ENCODE measurements around the gene PDE4B. TPM values are rescaled to one million over a fixed set of nuclear protein-coding genes. Genes with fewer than 3 reads are reported as not detected.

Gene PDE4B
- total RNA-seq, 2 experiments from 2014 or later: 23.4 to 26.2 TPM

- CTCF ChIA-PET: no interaction called here
- no peaks in the 10 kb centered on the region for H3K9me3 Mint-ChIP-seq
- no peak for DNase-seq
- H3K27me3 Mint-ChIP-seq (ENCODE audit: low read depth): peaks cover 6% of the 10 kb centered on the region
- H3K4me1 Mint-ChIP-seq (ENCODE audit: low read depth): no peaks in the 10 kb centered on the region
- intact Hi-C loops (cut with micrococcal nuclease): no loop called here
- no peak overlapping the region for H3K27ac Mint-ChIP-seq
- H3K4me3 Mint-ChIP-seq: no peak overlapping the region
- no peaks in the 10 kb centered on the region for H3K36me3 Mint-ChIP-seq (ENCODE audit: low read depth)
These were observed 19.1 kb upstream of the PDE4B start for GRCh38 chr1:65773391-65774123.

GRCh38 chr1:65788762-65789161 lies 3.9 kb upstream of the PDE4B start:
- CTCF ChIA-PET: no interaction called here
- H3K36me3 Mint-ChIP-seq (ENCODE audit: low read depth): no peaks in the 10 kb centered on the region
- H3K4me3 Mint-ChIP-seq: no peak overlapping the region
- peaks cover 16% of the 10 kb centered on the region for H3K27me3 Mint-ChIP-seq (ENCODE audit: low read depth)
- intact Hi-C loops (cut with micrococcal nuclease): no loop called here
- no peaks in the 10 kb centered on the region for H3K4me1 Mint-ChIP-seq (ENCODE audit: low read depth)
- DNase-seq: no peak
- H3K9me3 Mint-ChIP-seq: peaks cover 7% of the 10 kb centered on the region
- no peak overlapping the region for H3K27ac Mint-ChIP-seq

- Mint-ChIP-seq H3K27me3 (ENCODE audit: low read depth) (peaks cover 31% of the 10 kb centered on the region), H3K36me3 (ENCODE audit: low read depth) (no peaks in the 10 kb centered on the region), H3K9me3 (peaks cover 7% of the 10 kb centered on the region), H3K4me1 (ENCODE audit: low read depth) (no peaks in the 10 kb centered on the region), H3K4me3 (no peak overlapping the region), H3K27ac (no peak overlapping the region)
- intact Hi-C loops (cut with micrococcal nuclease): no loop called here
- CTCF ChIA-PET: interaction anchor here (0.7 to 0.8 kb wide), 3 partner anchors 14 to 451 kb away, joined by 3 to 4 read pairs (median 3); no protein-coding TSS in a partner anchor
- DNase-seq: no peak
These were observed 1.3 kb upstream of the PDE4B start for GRCh38 chr1:65791396-65791795.

- no peaks in the 10 kb centered on the region for H3K36me3 Mint-ChIP-seq (ENCODE audit: low read depth)
- H3K4me1 Mint-ChIP-seq (ENCODE audit: low read depth): no peaks in the 10 kb centered on the region
- H3K27ac Mint-ChIP-seq: no peak overlapping the region
- H3K4me3 Mint-ChIP-seq: no peak overlapping the region
- peaks cover 31% of the 10 kb centered on the region for H3K27me3 Mint-ChIP-seq (ENCODE audit: low read depth)
- intact Hi-C loops (cut with micrococcal nuclease): loop anchor here (2.0 kb wide), 1 partner anchor 13 kb away; no protein-coding TSS in a partner anchor
- DNase-seq: no peak
- peaks cover 7% of the 10 kb centered on the region for H3K9me3 Mint-ChIP-seq
- CTCF ChIA-PET: interaction anchor here (0.7 to 0.8 kb wide), 3 partner anchors 15 to 450 kb away, joined by 3 to 4 read pairs (median 3); no protein-coding TSS in a partner anchor
These were observed 660 bp upstream of the PDE4B start for GRCh38 chr1:65791801-65792668.

GRCh38 chr1:65793359-65793732 lies 651 bp downstream of the PDE4B start:
- no peak overlapping the region for H3K27ac Mint-ChIP-seq
- peaks cover 7% of the 10 kb centered on the region for H3K9me3 Mint-ChIP-seq
- CTCF ChIA-PET: no interaction called here
- no peaks in the 10 kb centered on the region for H3K36me3 Mint-ChIP-seq (ENCODE audit: low read depth)
- H3K4me1 Mint-ChIP-seq (ENCODE audit: low read depth): no peaks in the 10 kb centered on the region
- no peak for DNase-seq
- H3K4me3 Mint-ChIP-seq: no peak overlapping the region
- intact Hi-C loops (cut with micrococcal nuclease): loop anchor here (2.0 kb wide), 1 partner anchor 15 kb away; no protein-coding TSS in a partner anchor
- H3K27me3 Mint-ChIP-seq (ENCODE audit: low read depth): peaks cover 35% of the 10 kb centered on the region

- CTCF ChIA-PET: no interaction called here
- Mint-ChIP-seq H3K9me3 (no peaks in the 10 kb centered on the region), H3K27ac (no peak overlapping the region), H3K4me3 (no peak overlapping the region), H3K27me3 (ENCODE audit: low read depth) (peaks cover 33% of the 10 kb centered on the region), H3K36me3 (ENCODE audit: low read depth) (no peaks in the 10 kb centered on the region), H3K4me1 (ENCODE audit: low read depth) (no peaks in the 10 kb centered on the region)
- intact Hi-C loops (cut with micrococcal nuclease): no loop called here
- no peak for DNase-seq
These were observed 2.6 kb downstream of the PDE4B start for GRCh38 chr1:65795311-65795710.

GRCh38 chr1:65799601-65800000 lies 6.9 kb downstream of the PDE4B start:
- H3K4me3 Mint-ChIP-seq: no peak overlapping the region
- H3K27ac Mint-ChIP-seq: no peak overlapping the region
- H3K36me3 Mint-ChIP-seq (ENCODE audit: low read depth): no peaks in the 10 kb centered on the region
- H3K27me3 Mint-ChIP-seq (ENCODE audit: low read depth): peaks cover 21% of the 10 kb centered on the region
- H3K9me3 Mint-ChIP-seq: no peaks in the 10 kb centered on the region
- no peaks in the 10 kb centered on the region for H3K4me1 Mint-ChIP-seq (ENCODE audit: low read depth)
- CTCF ChIA-PET: no interaction called here
- intact Hi-C loops (cut with micrococcal nuclease): no loop called here
- DNase-seq: no peak

- Mint-ChIP-seq H3K4me1 (ENCODE audit: low read depth) (no peaks in the 10 kb centered on the region), H3K9me3 (no peaks in the 10 kb centered on the region), H3K27me3 (ENCODE audit: low read depth) (peaks cover 26% of the 10 kb centered on the region), H3K4me3 (no peak overlapping the region), H3K27ac (no peak overlapping the region), H3K36me3 (ENCODE audit: low read depth) (no peaks in the 10 kb centered on the region)
- CTCF ChIA-PET: no interaction called here
- intact Hi-C loops (cut with micrococcal nuclease): no loop called here
- no peak for DNase-seq
These were observed 11.9 kb downstream of the PDE4B start for GRCh38 chr1:65804584-65804983.

GRCh38 chr1:65812065-65812464 lies 19.4 kb downstream of the PDE4B start:
- H3K4me1 Mint-ChIP-seq (ENCODE audit: low read depth): peaks cover 12% of the 10 kb centered on the region
- peak overlapping the region; percentile 36 for H3K27ac Mint-ChIP-seq
- CTCF ChIA-PET: interaction anchor here (1.7 kb wide), 1 partner anchor 634 kb away, joined by 7 read pairs; no protein-coding TSS in a partner anchor
- H3K27me3 Mint-ChIP-seq (ENCODE audit: low read depth): peaks cover 31% of the 10 kb centered on the region
- peak; percentile 78 for DNase-seq
- intact Hi-C loops (cut with micrococcal nuclease): loop anchor here (1.0 to 10.0 kb wide), 19 partner anchors 141 to 1873 kb away; partner anchors contain the start of genes GADD45A, LEPR and LEPROT
- H3K9me3 Mint-ChIP-seq: no peaks in the 10 kb centered on the region
- no peak overlapping the region for H3K4me3 Mint-ChIP-seq
- H3K36me3 Mint-ChIP-seq (ENCODE audit: low read depth): no peaks in the 10 kb centered on the region

- no peaks in the 10 kb centered on the region for H3K36me3 Mint-ChIP-seq (ENCODE audit: low read depth)
- H3K4me1 Mint-ChIP-seq (ENCODE audit: low read depth): peaks cover 12% of the 10 kb centered on the region
- no peak overlapping the region for H3K4me3 Mint-ChIP-seq
- H3K27ac Mint-ChIP-seq: no peak overlapping the region
- peaks cover 16% of the 10 kb centered on the region for H3K27me3 Mint-ChIP-seq (ENCODE audit: low read depth)
- intact Hi-C loops (cut with micrococcal nuclease): loop anchor here (2.0 to 10.0 kb wide), 7 partner anchors 139 to 1871 kb away; partner anchors contain the start of gene GADD45A
- no peak for DNase-seq
- no peaks in the 10 kb centered on the region for H3K9me3 Mint-ChIP-seq
- CTCF ChIA-PET: no interaction called here
These were observed 21.3 kb downstream of the PDE4B start for GRCh38 chr1:65813956-65814355.

GRCh38 chr1:65814752-65815151 lies 22.1 kb downstream of the PDE4B start:
- no peak overlapping the region for H3K27ac Mint-ChIP-seq
- DNase-seq: no peak
- peaks cover 12% of the 10 kb centered on the region for H3K4me1 Mint-ChIP-seq (ENCODE audit: low read depth)
- intact Hi-C loops (cut with micrococcal nuclease): loop anchor here (5.0 to 10.0 kb wide), 6 partner anchors 420 to 1870 kb away; partner anchors contain the start of gene GADD45A
- no peaks in the 10 kb centered on the region for H3K36me3 Mint-ChIP-seq (ENCODE audit: low read depth)
- H3K4me3 Mint-ChIP-seq: no peak overlapping the region
- H3K27me3 Mint-ChIP-seq (ENCODE audit: low read depth): peaks cover 16% of the 10 kb centered on the region
- H3K9me3 Mint-ChIP-seq: no peaks in the 10 kb centered on the region
- CTCF ChIA-PET: no interaction called here

- peaks cover 2% of the 10 kb centered on the region for H3K4me1 Mint-ChIP-seq (ENCODE audit: low read depth)
- no peaks in the 10 kb centered on the region for H3K36me3 Mint-ChIP-seq (ENCODE audit: low read depth)
- no peak overlapping the region for H3K4me3 Mint-ChIP-seq
- no peak for DNase-seq
- H3K27ac Mint-ChIP-seq: no peak overlapping the region
- CTCF ChIA-PET: no interaction called here
- H3K27me3 Mint-ChIP-seq (ENCODE audit: low read depth): peaks cover 13% of the 10 kb centered on the region
- no peaks in the 10 kb centered on the region for H3K9me3 Mint-ChIP-seq
- intact Hi-C loops (cut with micrococcal nuclease): loop anchor here (10.0 kb wide), 2 partner anchors 423 to 1867 kb away; partner anchors contain the start of gene GADD45A
These were observed 25.2 kb downstream of the PDE4B start for GRCh38 chr1:65817891-65818290.

Data from activated naive CD4-positive, alpha-beta T cell treated with anti-CD3 and anti-CD28 coated beads for 36 hours (primary cell).